NCI-H1436 treated with DMSO at 0.1 percent for 48 hours (cell line): ENCODE measurements around the gene BID.

Experiments used
- DNase-seq: peaks from one replicate; lab custom pipeline; 2025; lab: John Stamatoyannopoulos, UW

Gene BID

GRCh38 chr22:17803609-17804270 is 29.5 kb upstream of the BID start:
- no peak for DNase-seq

DNA sequence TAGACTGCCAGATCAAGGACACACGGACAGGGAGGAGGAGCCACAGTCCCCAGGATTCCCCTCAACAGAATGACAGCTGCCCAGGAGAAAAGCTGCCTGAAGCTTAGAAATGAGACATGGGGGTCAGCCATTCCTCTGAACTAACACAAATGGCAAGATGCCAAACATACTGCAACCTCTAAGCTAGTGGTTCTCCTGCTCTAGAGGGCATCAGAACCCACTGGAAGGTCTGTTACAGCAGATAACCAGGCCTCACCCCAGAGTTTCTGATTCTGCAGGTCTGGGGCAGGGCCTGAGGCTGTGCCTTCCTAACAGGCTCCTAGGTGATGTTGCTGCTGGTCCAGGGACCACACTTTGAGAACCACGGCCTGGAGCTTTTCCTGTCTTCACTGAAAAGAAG is 28.6 kb upstream of the BID start:
- no peak for DNase-seq

DNA sequence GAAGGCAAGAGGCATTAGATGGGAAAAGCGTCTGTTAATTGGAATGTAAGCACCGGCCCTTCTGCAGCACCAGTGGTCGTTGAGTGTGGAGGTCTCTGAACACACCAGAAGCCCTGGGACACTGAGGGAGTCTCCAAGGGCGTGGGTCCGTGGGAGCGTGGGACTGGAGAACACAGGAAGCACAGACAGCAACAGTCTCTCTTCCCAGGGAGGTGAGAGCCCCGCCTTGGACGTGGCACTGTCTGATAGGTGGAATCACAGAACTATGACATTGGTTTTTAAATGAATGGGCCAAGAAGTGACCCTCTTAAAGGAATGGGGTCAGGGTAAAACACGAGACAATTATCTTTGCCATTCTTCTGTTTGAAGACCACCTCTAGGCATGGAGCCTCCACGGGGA is 28.1 kb upstream of the BID start:
- no peak for DNase-seq

- DNase-seq, result no peak
Observed at GRCh38 chr22:17797721-17798559, 23.7 kb upstream of the BID start.

GRCh38 chr22:17796695-17797094 is 22.4 kb upstream of the BID start:
- DNase-seq, result no peak

- no peak for DNase-seq
Observed at GRCh38 chr22:17795661-17796548, 21.6 kb upstream of the BID start.

DNA sequence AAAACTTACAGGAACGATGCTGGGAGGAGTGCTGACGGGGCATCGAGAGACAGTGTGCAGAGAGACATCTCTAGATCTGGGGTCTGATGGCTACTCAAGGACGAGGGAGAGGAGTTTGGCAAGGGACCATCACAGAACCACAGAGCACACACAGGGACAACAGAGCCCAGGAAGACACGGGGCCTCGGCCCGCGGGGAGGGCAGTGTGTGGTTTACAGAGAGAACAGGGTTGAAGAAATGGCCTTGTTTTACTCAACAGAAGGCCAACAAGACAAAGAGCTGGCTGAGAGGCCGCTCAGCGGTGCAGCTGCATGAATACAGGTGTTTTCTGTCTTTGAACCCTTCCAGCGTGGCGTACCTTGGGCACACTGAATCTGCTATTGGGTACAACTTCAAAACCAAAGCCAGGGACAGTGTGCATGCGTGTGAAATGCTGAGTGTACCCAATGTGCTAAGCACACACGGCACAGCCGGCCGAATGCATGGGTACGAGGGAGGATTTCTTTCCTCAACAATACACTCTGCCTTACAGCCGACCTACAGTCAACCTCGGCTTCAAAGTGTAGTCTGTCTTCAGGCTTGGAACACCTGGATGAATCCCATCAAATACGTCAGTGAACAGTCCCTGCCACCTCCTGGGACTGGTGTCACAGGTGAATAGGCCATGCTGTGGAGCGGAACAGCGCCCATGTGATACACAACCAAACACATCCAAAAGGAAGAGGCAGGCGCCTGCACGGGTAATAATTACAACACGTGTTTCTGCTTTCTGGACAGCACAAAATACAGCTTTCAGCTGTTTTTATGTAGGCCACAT is 20.7 kb upstream of the BID start:
- no peak for DNase-seq

GRCh38 chr22:17792854-17793434 is 18.7 kb upstream of the BID start:
- no peak for DNase-seq

- no peak for DNase-seq
Observed at GRCh38 chr22:17792299-17792698, 18.0 kb upstream of the BID start.

DNA sequence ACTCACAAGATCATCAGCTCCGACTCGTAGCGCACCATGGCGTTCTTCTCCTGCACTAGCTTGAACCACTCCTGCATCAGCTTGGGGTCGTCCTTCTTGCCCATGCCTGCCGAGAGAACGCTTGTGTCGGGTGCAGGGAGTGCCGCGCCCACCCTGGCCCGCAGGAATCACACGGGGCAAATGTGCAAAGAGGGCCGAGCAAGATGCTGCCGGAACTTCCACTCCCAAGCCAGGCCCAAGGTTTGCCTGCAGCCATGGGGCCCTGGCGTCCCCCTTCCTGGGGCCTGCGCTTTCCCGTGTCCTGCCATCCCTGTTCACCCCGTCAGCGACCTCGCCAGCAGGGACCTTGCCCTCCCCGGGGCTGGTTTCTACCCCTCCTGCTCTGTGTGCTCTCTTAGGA is 16.9 kb upstream of the BID start:
- DNase-seq, result no peak

GRCh38 chr22:17789379-17790200 is 15.3 kb upstream of the BID start:
- DNase-seq, result no peak

DNA sequence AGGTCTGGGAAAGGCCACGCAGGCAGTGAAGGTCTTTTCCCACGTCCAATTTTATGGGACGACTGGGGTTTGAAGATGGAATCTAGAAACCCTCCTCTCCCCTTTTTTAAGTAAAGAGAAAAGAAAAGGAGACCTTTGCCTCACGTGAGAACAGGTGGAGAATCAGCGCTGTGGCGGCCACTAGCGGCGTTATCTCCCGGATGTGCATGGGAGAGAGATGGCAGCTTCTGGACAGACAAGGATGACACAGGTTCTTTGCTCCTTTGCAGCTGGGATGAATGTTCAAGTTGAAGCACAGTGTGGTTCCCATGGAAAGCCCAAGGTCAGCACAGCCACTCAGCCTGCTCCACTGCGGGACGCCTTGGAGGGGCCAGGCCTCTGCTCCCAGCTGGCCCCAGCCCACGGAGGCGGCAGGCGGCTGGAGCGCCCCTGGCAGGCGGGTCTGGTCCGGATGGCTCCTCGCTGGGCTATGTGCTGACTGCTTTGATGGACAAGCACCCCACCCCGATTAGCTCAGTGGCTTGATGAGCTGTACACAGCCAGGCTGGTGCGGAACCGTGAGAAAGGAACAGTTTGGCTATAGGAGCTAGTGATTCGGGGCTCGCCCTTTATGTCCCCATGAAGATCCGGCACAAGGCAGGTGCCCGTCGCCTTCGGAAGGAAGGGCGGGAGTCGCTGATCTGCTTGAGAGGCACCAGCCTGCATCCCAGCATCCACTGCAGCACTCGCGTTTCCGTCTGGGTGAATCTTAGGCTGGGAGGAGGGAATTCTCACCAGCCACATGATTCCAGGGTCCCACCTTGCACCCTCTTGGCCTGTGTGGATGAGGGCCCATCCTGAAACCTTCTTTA is 14.5 kb upstream of the BID start:
- DNase-seq, result no peak

GRCh38 chr22:17787716-17788330 is 13.6 kb upstream of the BID start:
- no peak for DNase-seq

DNA sequence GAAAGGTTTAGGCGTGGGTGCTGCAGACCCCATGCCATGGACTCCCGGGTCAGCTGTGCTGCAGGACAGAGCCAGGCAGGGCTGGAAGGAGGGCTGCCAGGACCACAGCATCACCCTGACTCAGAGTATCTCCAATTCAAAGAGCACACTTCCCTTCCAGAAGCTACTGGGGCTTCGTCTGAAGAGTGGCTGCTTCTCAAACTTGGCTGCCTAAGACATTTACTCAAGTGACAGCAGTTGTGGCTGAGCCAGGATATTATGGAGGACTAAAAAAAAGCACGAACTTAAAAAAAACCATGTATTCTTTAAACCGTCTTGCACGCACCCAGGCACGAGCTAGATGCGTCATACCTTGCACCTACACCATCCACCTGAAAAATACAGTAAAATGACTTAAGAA is 13.0 kb upstream of the BID start:
- no peak for DNase-seq

DNA sequence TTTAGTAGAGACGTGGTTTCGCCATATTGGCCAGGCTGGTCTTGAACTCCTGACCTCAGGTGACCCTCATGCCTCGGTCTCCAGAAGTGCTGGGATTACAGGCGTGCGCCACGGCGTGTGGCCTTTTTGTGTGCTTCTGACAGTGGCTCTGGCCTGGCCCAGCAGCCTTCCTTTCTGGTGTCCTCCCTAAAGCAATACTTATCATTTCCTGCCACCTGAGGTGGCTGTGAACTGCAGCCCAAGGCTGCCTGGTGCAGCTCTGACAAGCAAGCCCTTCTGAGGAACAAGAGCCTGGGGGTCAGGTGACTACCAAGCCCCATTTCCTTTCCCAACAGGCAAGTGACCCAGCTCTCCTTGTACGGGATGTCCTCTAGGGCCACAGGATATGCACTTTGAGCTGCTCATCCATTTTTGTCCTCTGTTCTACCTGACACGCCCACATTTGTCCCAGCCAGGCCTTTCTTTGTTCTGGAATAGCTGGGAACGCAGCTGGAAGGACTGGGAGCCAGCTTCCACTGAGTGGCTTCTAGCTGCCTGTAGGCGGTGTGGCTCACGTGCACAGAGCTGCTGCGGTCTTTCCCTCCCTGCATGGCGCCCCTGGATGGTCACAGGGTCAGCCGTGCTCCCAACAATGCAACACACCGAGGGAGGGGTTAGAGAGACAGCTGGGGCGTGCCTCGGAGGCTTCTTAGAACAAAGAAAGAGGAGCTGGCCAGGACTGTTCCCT is 12.3 kb upstream of the BID start:
- no peak for DNase-seq

DNA sequence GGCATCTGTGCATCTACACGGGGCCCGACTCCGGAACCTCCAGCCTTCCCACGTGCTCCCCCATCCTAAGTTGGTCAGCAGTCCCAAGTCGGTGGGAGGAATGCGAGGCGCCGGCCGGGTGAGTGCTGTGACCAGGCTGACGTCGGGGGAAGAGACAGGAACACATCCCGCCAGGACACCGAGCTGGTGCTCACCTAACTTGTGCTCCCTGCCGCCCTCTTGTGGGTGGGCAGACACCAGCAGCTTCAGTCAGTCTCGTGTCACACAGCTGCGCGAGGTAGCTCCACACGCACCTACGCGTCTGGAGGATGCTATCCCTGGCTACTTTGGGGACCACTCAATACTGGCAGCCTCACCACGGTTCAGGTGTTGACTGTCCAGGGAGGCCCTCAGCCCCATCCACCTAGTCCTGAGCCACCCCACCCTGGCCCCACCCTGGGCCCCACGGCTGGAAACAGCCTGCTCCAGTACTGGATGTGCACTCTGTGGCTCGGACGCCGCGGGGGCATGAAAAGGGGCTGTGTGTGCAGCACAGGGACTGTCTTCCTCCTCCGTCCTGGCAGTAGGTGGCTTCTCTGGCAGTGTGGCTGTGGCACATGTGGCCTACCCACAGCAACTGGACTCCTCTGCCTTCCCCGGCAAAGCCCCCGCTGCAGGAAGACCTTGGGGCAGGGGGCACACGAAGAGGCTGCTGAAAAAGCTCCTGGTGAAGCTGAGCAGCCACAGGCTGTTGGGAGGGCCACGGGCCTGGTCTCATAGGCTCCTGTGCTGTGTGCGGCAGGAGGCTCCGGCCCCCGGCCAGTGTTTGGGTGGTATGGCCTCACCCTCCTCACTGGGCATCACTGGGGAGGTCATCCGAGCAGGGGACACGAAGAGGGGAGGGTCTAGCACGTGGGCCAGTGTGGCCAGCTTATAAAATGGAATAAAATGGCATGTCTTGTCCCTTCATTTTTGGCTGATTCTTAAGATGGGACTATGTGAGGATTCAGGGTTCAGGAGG is 11.2 kb upstream of the BID start:
- no peak for DNase-seq

DNA sequence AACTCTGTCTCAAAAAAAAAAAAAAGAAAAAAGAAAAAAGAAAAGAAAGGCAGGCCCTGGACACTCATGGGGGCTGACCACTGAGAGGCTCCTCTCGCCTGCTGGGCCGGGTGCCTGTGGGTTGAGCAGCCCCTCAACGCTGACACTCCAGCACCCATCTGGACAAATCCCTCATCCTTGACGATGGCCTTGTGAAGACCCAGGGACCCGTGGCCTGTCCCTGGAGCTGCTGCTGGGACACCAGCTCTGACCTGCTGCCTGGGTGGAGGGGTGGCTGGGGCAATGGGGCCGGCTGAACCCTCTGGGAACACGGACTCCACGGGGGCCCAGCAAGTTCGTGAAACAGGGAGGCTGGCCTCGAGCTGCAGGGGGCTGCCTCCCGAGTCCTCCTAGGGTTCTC is 10.5 kb upstream of the BID start:
- DNase-seq, result no peak
